Breast epithelium (tissue), 3 donors: ENCODE data around the gene ASS1.

Experiments
- POLR2A ChIP-seq: fragments of 450-650 bp; IDR thresholded peaks from one replicate; pipeline ENCODE4 v1.6.1; 2016; ENCODE audit warnings: antibody characterized with exemption, mild to moderate bottlenecking, moderate library complexity
- POLR2AphosphoS5 ChIP-seq, 3 donors: sonication (generic); formaldehyde crosslinking; IDR thresholded peaks; one replicate each; pipeline ENCODE4 v1.6.1; 2017; ENCODE audit warnings: antibody characterized with exemption in 3 of 3
- TF ChIP-seq, protein P1 (sequence below), 3 donors: fragments of 450-650 bp; IDR thresholded peaks; one replicate each; pipeline ENCODE4 v1.5.1; 2016 to 2017; ENCODE audit warnings: antibody characterized with exemption in 3 of 3, mild to moderate bottlenecking in 3 of 3, moderate library complexity in 3 of 3

DNA sequence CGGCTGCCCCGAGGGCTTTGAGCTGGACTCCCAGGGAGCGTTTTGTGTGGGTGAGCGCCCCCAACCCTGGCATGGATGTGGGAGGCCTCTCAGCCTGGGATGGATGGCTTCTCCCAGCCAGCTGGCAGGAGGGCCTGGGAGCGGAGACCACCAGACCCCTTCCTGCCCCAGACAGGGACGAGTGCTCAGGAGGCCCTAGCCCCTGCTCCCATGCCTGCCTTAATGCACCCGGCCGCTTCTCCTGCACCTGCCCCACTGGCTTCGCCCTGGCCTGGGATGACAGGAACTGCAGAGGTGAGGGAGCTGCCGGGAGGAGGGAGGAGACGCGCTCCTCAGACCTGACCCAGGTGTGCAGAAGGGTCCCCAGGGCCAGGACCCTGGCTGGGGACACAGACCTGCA, 17.4 kb upstream of the ASS1 start:
- TF ChIP-seq, protein P1, sequence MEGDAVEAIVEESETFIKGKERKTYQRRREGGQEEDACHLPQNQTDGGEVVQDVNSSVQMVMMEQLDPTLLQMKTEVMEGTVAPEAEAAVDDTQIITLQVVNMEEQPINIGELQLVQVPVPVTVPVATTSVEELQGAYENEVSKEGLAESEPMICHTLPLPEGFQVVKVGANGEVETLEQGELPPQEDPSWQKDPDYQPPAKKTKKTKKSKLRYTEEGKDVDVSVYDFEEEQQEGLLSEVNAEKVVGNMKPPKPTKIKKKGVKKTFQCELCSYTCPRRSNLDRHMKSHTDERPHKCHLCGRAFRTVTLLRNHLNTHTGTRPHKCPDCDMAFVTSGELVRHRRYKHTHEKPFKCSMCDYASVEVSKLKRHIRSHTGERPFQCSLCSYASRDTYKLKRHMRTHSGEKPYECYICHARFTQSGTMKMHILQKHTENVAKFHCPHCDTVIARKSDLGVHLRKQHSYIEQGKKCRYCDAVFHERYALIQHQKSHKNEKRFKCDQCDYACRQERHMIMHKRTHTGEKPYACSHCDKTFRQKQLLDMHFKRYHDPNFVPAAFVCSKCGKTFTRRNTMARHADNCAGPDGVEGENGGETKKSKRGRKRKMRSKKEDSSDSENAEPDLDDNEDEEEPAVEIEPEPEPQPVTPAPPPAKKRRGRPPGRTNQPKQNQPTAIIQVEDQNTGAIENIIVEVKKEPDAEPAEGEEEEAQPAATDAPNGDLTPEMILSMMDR (IDR thresholded peaks at IDR 0.05): no peak
- TF ChIP-seq POLR2A (no peak), POLR2AphosphoS5 (IDR thresholded peaks at IDR 0.05) (no peak)
